HCT116 (cell line): ENCODE results near the gene TRAF3. TPM values are rescaled to one million over a fixed set of nuclear protein-coding genes. Genes with fewer than 3 reads are reported as not detected.

Experiments
- ATAC-seq: fragments of 200-7000 bp; cut with Tn5 transposase; 2 replicates; pipeline ENCODE4 v1.9.1; 2020; ENCODE audit warnings: mild to moderate bottlenecking, moderate library complexity
- BruUV-seq: library from RNA; stranded (reverse); fragments of 400-500 nt; replicated peaks from 2 replicates; lab custom pipeline; 2021; lab: Mats Ljungman, UMichigan
- CTCF ChIA-PET: fragments of 300-600 bp; sonication (Branson Sonifier 250); formaldehyde crosslinking; loops from one replicate; lab custom pipeline; 2021; ENCODE audit warnings: antibody characterized with exemption; lab: Charles Lee
- POLR2A ChIA-PET: fragments of 300-600, 350-600 bp; sonication (Branson Sonifier 250); formaldehyde crosslinking; loops from one replicate; lab custom pipeline; 2021; ENCODE audit warnings: antibody characterized with exemption; lab: Charles Lee
- RAD21 ChIA-PET, 2 experiments: fragments of 300-600 bp; sonication (Branson Sonifier 250); formaldehyde crosslinking; loops; one replicate each; lab custom pipeline; 2023; ENCODE audit warnings: low total read pairs in 2 of 2; ENCODE audit not compliant: uncharacterized antibody in 2 of 2, unreplicated experiment in 2 of 2, low non-redundant PET in 1 of 2; lab: Charles Lee
- DNase-seq: peaks from one replicate; pipeline ENCODE4 v3.0.0-alpha.2; 2010; ENCODE audit warnings: low read depth, low spot score
- H2AFZ ChIP-seq: fragments of 200-600 bp; shearing (Covaris generic), sonication (generic); 2 replicates; pipeline ENCODE4 v1.6.1; 2017; ENCODE audit warnings: low read depth, mixed run types, mixed read lengths, antibody characterized with exemption, low read length; ENCODE audit not compliant: poor library complexity, severe bottlenecking
- H3K27ac ChIP-seq: 2 replicates; pipeline ENCODE4 v1.5.1; 2012; ENCODE audit warnings: low read depth, low read length
- H3K27me3 ChIP-seq: fragments of 200-600 bp; sonication (generic); 2 replicates; pipeline ENCODE4 v1.6.1; 2016; ENCODE audit warnings: mixed run types, low read length, mixed read lengths; ENCODE audit not compliant: insufficient read depth
- H3K36me3 ChIP-seq, 2 experiments: fragments of 200-500 bp in 1 of 2; fragments of 200-600 bp in 1 of 2; sonication (Bioruptor generic) in 1 of 2; sonication (generic) in 1 of 2; 2 replicates each; pipeline versions ENCODE4 v1.5.1 to v1.6.1; 2014 to 2016; ENCODE audit warnings: low read length in 2 of 2, inconsistent platforms in 1 of 2, mixed read lengths in 1 of 2, mixed run types in 1 of 2; ENCODE audit not compliant: insufficient read depth in 2 of 2, control insufficient read depth in 1 of 2
- H3K4me1 ChIP-seq, 2 experiments: fragments of 200-600 bp in 1 of 2; sonication (generic) in 1 of 2; 2 replicates each; pipeline versions ENCODE4 v1.5.1 to v1.6.1; 2012 to 2017; ENCODE audit warnings: low read length in 2 of 2, inconsistent platforms in 1 of 2, mild to moderate bottlenecking in 1 of 2, mixed read lengths in 1 of 2, mixed run types in 1 of 2, moderate library complexity in 1 of 2; ENCODE audit not compliant: insufficient read depth in 2 of 2, control insufficient read depth in 1 of 2
- H3K4me2 ChIP-seq: fragments of 200-600 bp; sonication (generic); 2 replicates; pipeline ENCODE4 v1.6.1; 2017; ENCODE audit warnings: mixed run types, low read length, mixed read lengths
- H3K4me3 ChIP-seq, 2 experiments: fragments of 200-600 bp in 1 of 2; sonication (generic) in 1 of 2; replicated peaks in 1 of 2; 2 replicates each; pipeline ENCODE4 v1.5.1; 2011 to 2016; ENCODE audit warnings: low read length in 2 of 2, control low read depth in 1 of 2, low read depth in 1 of 2, mild to moderate bottlenecking in 1 of 2, mixed read lengths in 1 of 2, mixed run types in 1 of 2
- H3K79me2 ChIP-seq: fragments of 200-600 bp; sonication (generic); 2 replicates; pipeline ENCODE4 v1.6.1; 2017; ENCODE audit warnings: mild to moderate bottlenecking, mixed run types, low read length, moderate library complexity, mixed read lengths; ENCODE audit not compliant: insufficient read depth
- H3K9ac ChIP-seq: fragments of 200-600 bp; sonication (generic); 2 replicates; pipeline ENCODE4 v1.6.1; 2016; ENCODE audit warnings: low read length, mixed read lengths
- H3K9me2 ChIP-seq: fragments of 200-600 bp; sonication (generic), shearing (Covaris generic); 2 replicates; pipeline ENCODE4 v1.6.1; 2017; ENCODE audit warnings: mixed run types, mild to moderate bottlenecking, moderate library complexity; ENCODE audit not compliant: insufficient read depth
- H3K9me3 ChIP-seq, 2 experiments: fragments of 200-500 bp in 1 of 2; fragments of 200-600 bp in 1 of 2; sonication (Bioruptor generic) in 1 of 2; sonication (generic) in 1 of 2; 2 replicates each; pipeline ENCODE4 v1.6.1; 2014 to 2017; ENCODE audit warnings: low read length in 2 of 2, mixed read lengths in 2 of 2, inconsistent platforms in 1 of 2, low read depth in 1 of 2, mild to moderate bottlenecking in 1 of 2, mixed run types in 1 of 2, moderate library complexity in 1 of 2; ENCODE audit not compliant: control insufficient read depth in 1 of 2, insufficient read depth in 1 of 2
- H4K20me1 ChIP-seq: fragments of 200-600 bp; sonication (generic), shearing (Covaris generic); 2 replicates; pipeline ENCODE4 v1.6.1; 2017; ENCODE audit warnings: mixed run types, mild to moderate bottlenecking, moderate library complexity; ENCODE audit not compliant: insufficient read depth
- CBX3 ChIP-seq: IDR thresholded peaks from 2 replicates; pipeline ENCODE4 v1.6.1; 2012; ENCODE audit warnings: low read depth
- CEBPB ChIP-seq: IDR thresholded peaks from 2 replicates; pipeline ENCODE4 v1.6.1; 2012; ENCODE audit warnings: low read depth
- EGR1 ChIP-seq: IDR thresholded peaks from 2 replicates; pipeline ENCODE4 v1.6.1; 2012; ENCODE audit warnings: low read depth
- ELF1 ChIP-seq: IDR thresholded peaks from 2 replicates; pipeline ENCODE4 v1.6.1; 2012; ENCODE audit warnings: low read depth, borderline replicate concordance
- EZH2 ChIP-seq: fragments of 200-600 bp; sonication (generic); IDR thresholded peaks from 2 replicates; pipeline ENCODE4 v1.6.1; 2017; ENCODE audit warnings: antibody characterized with exemption, mixed run types
- EZH2phosphoT487 ChIP-seq: fragments of 200-600 bp; IDR thresholded peaks from 2 replicates; pipeline ENCODE4 v1.6.1; 2018; ENCODE audit warnings: antibody characterized with exemption, borderline replicate concordance
- MAX ChIP-seq: IDR thresholded peaks from 2 replicates; pipeline ENCODE4 v1.6.1; 2012
- POLR2A ChIP-seq: IDR thresholded peaks from 2 replicates; pipeline ENCODE4 v1.7.0; 2011; ENCODE audit warnings: borderline replicate concordance; ENCODE audit not compliant: insufficient read depth, insufficient read length; ENCODE audit errors: extremely low read depth
- POLR2AphosphoS5 ChIP-seq: IDR thresholded peaks from 2 replicates; pipeline ENCODE4 v1.6.1; 2011; ENCODE audit warnings: mild to moderate bottlenecking, low read depth, low read length, moderate library complexity
- RAD21 ChIP-seq: IDR thresholded peaks from 2 replicates; pipeline ENCODE4 v1.6.1; 2012; ENCODE audit warnings: low read depth, mild to moderate bottlenecking
- REST ChIP-seq: IDR thresholded peaks from 2 replicates; pipeline ENCODE4 v1.6.1; 2012; ENCODE audit warnings: low read depth
- SIN3A ChIP-seq: IDR thresholded peaks from 2 replicates; pipeline ENCODE4 v1.6.1; 2012; ENCODE audit warnings: low read depth
- SP1 ChIP-seq: IDR thresholded peaks from 2 replicates; pipeline ENCODE4 v1.6.1; 2012; ENCODE audit warnings: low read depth
- SRF ChIP-seq: IDR thresholded peaks from 2 replicates; pipeline ENCODE4 v1.6.1; 2012; ENCODE audit warnings: low read depth
- TCF7L2 ChIP-seq: IDR thresholded peaks from 2 replicates; pipeline ENCODE4 v1.7.0; 2011; ENCODE audit warnings: borderline replicate concordance, inconsistent platforms; ENCODE audit not compliant: insufficient read depth, insufficient read length; ENCODE audit errors: extremely low read depth
- ZBTB33 ChIP-seq: IDR thresholded peaks from 2 replicates; pipeline ENCODE4 v1.6.1; 2011; ENCODE audit warnings: mild to moderate bottlenecking, low read length, moderate library complexity; ENCODE audit not compliant: insufficient replicate concordance; ENCODE audit errors: extremely low read depth
- ZFX ChIP-seq: fragments of 450-650 bp; IDR thresholded peaks from 2 replicates; pipeline ENCODE4 v1.6.1; 2017
- ZNF274 ChIP-seq: fragments of 200-500 bp; sonication (Bioruptor generic); IDR thresholded peaks from 2 replicates; pipeline ENCODE4 v1.6.1; 2014; ENCODE audit warnings: mild to moderate bottlenecking, low read depth, low read length, inconsistent platforms
- intact Hi-C: fragments of 100-400 bp; cut with micrococcal nuclease; formaldehyde crosslinking; loops from 2 replicates; pipeline ENCODE4 v1.10.0; 2022
- total RNA-seq: library from RNA; stranded (reverse); gene quantifications from one replicate; pipeline ENCODE4 v1.2.1, GENCODE V29; 2021; ENCODE audit not compliant: unreplicated experiment

The TRAF3 gene
- total RNA-seq, 1 experiment from 2014 or later = 32.1 TPM

- Histone ChIP-seq H3K9me3 (no peaks in the 10 kb centered on the region), H3K4me1 (no peaks in the 10 kb centered on the region), H3K79me2 (no peaks in the 10 kb centered on the region), H3K36me3 (peaks cover 4 to 24% of the 10 kb centered on the region in 2 experiments; a peak in 3 of 4 replicates), H3K4me3 (no peak overlapping the region), H3K27ac (no peak overlapping the region), H3K27me3 (no peaks in the 10 kb centered on the region), H3K9ac (no peak overlapping the region), H2AFZ (no peak overlapping the region), H4K20me1 (no peaks in the 10 kb centered on the region), H3K9me2 (no peaks in the 10 kb centered on the region), H3K4me2 (no peak overlapping the region)
- ChIA-PET CTCF (no interaction called here), POLR2A (no interaction called here), RAD21 (no interaction called here)
- no TSS peak for BruUV-seq
- ATAC-seq (no peak), DNase-seq (no peak)
- intact Hi-C loops = no loop called here
- TF ChIP-seq CBX3 (no peak), SRF (no peak), EGR1 (no peak), ZNF274 (no peak), CEBPB (no peak), SIN3A (no peak), SP1 (no peak), EZH2 (no peak)
These were observed 114.3 kb downstream of the TRAF3 start for GRCh38 chr14:102891556-102891955.

GRCh38 chr14:102892651-102893050 lies 115.4 kb downstream of the TRAF3 start:
- Histone ChIP-seq H4K20me1 (no peaks in the 10 kb centered on the region), H3K27me3 (no peaks in the 10 kb centered on the region), H3K27ac (no peak overlapping the region), H3K36me3 (peaks cover 4 to 22% of the 10 kb centered on the region in 2 experiments; a peak in 2 of 4 replicates), H3K9ac (no peak overlapping the region), H3K79me2 (no peaks in the 10 kb centered on the region), H2AFZ (no peak overlapping the region), H3K4me1 (no peaks in the 10 kb centered on the region), H3K9me3 (no peaks in the 10 kb centered on the region), H3K9me2 (no peaks in the 10 kb centered on the region), H3K4me2 (no peak overlapping the region), H3K4me3 (no peak overlapping the region)
- ChIA-PET RAD21 (no interaction called here), POLR2A (no interaction called here), CTCF (no interaction called here)
- DNase-seq = no peak
- intact Hi-C loops = no loop called here
- TF ChIP-seq REST (no peak), EZH2 (no peak), POLR2AphosphoS5 (no peak), ELF1 (no peak), SRF (no peak), SP1 (no peak), RAD21 (no peak), ZFX (no peak), TCF7L2 (no peak), MAX (no peak), POLR2A (no peak), EZH2phosphoT487 (no peak), ZBTB33 (no peak)
- no TSS peak for BruUV-seq
- ATAC-seq = no peak
